ENCODE data around the gene SLC25A13. TPM values are rescaled to one million over a fixed set of nuclear protein-coding genes. Genes with fewer than 3 reads are reported as not detected.
"Not testable (repeated sequence)": the region's sequence is repeated elsewhere in the genome, so short reads cannot be mapped to it uniquely, and the experiment has no call there.

The SLC25A13 gene
- total and polyA plus RNA-seq, 8 donors, result 20.2 to 41.2 (median 25.1) TPM

- H3K4me1 ChIP-seq, result peaks cover 0 to 17% of the 10 kb centered on the region in 2 donors
- H3K36me3 ChIP-seq, result no peaks in the 10 kb centered on the region
- ATAC-seq (peak; percentile 78), DNase-seq (no peak)
- no peaks in the 10 kb centered on the region for H3K9me3 ChIP-seq
- TF ChIP-seq CTCF (IDR thresholded peaks at IDR 0.05), result no peak
- H3K4me3 ChIP-seq, result no peak overlapping the region
- intact Hi-C loops (cut with DNase I), result no loop called here
- no peaks in the 10 kb centered on the region for H3K27me3 ChIP-seq
- no peak overlapping the region for H3K27ac ChIP-seq
These were observed 9.3 kb upstream of the SLC25A13 start for GRCh38 chr7:96331233-96331632.

GRCh38 chr7:96330193-96330592, 8.3 kb upstream of the SLC25A13 start:
- Histone ChIP-seq H3K27ac (no peak overlapping the region), H3K36me3 (no peaks in the 10 kb centered on the region), H3K4me3 (no peak overlapping the region), H3K4me1 (peaks cover 0 to 21% of the 10 kb centered on the region in 2 donors), H3K27me3 (no peaks in the 10 kb centered on the region), H3K9me3 (no peaks in the 10 kb centered on the region)
- intact Hi-C loops (cut with DNase I), result no loop called here
- ATAC-seq, result no peak
- no peak for DNase-seq
- no peak for TF ChIP-seq CTCF (IDR thresholded peaks at IDR 0.05)

GRCh38 chr7:96329241-96329640, 7.3 kb upstream of the SLC25A13 start:
- no peak for TF ChIP-seq CTCF (IDR thresholded peaks at IDR 0.05)
- intact Hi-C loops (cut with DNase I), result no loop called here
- no peaks in the 10 kb centered on the region for H3K9me3 ChIP-seq

GRCh38 chr7:96328016-96328415, 6.1 kb upstream of the SLC25A13 start:
- no peak for TF ChIP-seq CTCF (IDR thresholded peaks at IDR 0.05)
- intact Hi-C loops (cut with DNase I), result no loop called here
- ATAC-seq (peak; percentile 16), DNase-seq (no peak)
- Histone ChIP-seq H3K27me3 (no peaks in the 10 kb centered on the region), H3K4me1 (peaks cover 0 to 21% of the 10 kb centered on the region in 2 donors), H3K27ac (peak overlapping the region in 1 of 2 donors; percentile 34), H3K36me3 (no peaks in the 10 kb centered on the region), H3K4me3 (no peak overlapping the region), H3K9me3 (no peaks in the 10 kb centered on the region)

More at GRCh38 chr7:96329241-96329640, 7.3 kb upstream of the SLC25A13 start:
- no peaks in the 10 kb centered on the region for H3K27me3 ChIP-seq
- ATAC-seq, result no peak
- DNase-seq, result no peak
- H3K36me3 ChIP-seq, result no peaks in the 10 kb centered on the region
- peaks cover 0 to 21% of the 10 kb centered on the region in 2 donors for H3K4me1 ChIP-seq
- H3K27ac ChIP-seq, result no peak overlapping the region
- no peak overlapping the region for H3K4me3 ChIP-seq

GRCh38 chr7:96327429-96327828, 5.5 kb upstream of the SLC25A13 start:
- peak; percentile 53 for ATAC-seq
- TF ChIP-seq CTCF (IDR thresholded peaks at IDR 0.05), result no peak
- intact Hi-C loops (cut with DNase I), result no loop called here

GRCh38 chr7:96326752-96327151, 4.9 kb upstream of the SLC25A13 start:
- DNase-seq; ATAC-seq; intact Hi-C loops (cut with DNase I): not testable (repeated sequence)

More at GRCh38 chr7:96327429-96327828, 5.5 kb upstream of the SLC25A13 start:
- Histone ChIP-seq H3K27ac (peak overlapping the region in 1 of 2 donors; percentile 75), H3K36me3 (no peaks in the 10 kb centered on the region), H3K9me3 (no peaks in the 10 kb centered on the region), H3K4me1 (peaks cover 0 to 23% of the 10 kb centered on the region in 2 donors), H3K4me3 (no peak overlapping the region), H3K27me3 (no peaks in the 10 kb centered on the region)
- peak in 1 of 4 donors; percentile 33 for DNase-seq

More at GRCh38 chr7:96326752-96327151, 4.9 kb upstream of the SLC25A13 start:
- peak overlapping the region in 1 of 2 donors; percentile 75 for H3K27ac ChIP-seq
- not testable (repeated sequence) for H3K4me3 ChIP-seq, H3K9me3 ChIP-seq, H3K27me3 ChIP-seq, H3K36me3 ChIP-seq
- peaks cover 0 to 26% of the 10 kb centered on the region in 2 donors for H3K4me1 ChIP-seq

Measured in left lung (tissue), 10 donors.